Measurements from ENCODE around the gene PTPN13. TPM values are rescaled to one million over a fixed set of nuclear protein-coding genes. Genes with fewer than 3 reads are reported as not detected.

The PTPN13 gene
- total and polyA plus RNA-seq, 4 donors = 0.36 to 3.2 (median 1.2) TPM

DNA sequence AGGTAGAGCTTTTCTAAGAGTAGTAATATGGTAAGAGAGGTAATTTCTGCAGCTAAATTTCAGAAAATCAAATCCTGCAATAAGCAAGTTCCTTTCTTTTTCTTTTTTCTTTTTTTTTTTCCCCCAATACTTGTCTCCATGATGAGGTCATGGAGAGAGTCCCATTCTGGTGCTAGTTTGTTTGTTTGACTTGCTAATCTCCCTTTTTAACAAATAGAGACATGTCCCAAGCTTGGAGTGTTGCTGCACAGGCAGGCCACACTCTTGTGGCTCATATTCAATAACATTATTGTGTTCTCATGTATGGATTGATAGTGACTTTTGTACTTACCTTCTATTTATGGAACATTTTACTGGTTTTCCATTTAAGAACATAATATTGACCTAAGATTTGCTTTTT lies 25.5 kb downstream of the PTPN13 start:
- TF ChIP-seq HNF4A (conservative IDR thresholded peaks at IDR 0.05) (no peak), YY1 (IDR thresholded peaks at IDR 0.05) (no peak)
- Histone ChIP-seq H3K9me3 (ENCODE audit: control insufficient read depth in 4 of 4, low read length in 3 of 4) (peaks cover 0 to 3% (median 0%) of the 10 kb centered on the region in 4 donors), H3K36me3 (ENCODE audit: control insufficient read depth in 4 of 4, insufficient read depth in 3 of 4, low read depth in 1 of 4, low read length in 3 of 4) (no peaks in the 10 kb centered on the region), H3K27me3 (ENCODE audit: control insufficient read depth in 4 of 4, insufficient read depth in 4 of 4, low read length in 3 of 4) (no peaks in the 10 kb centered on the region), H3K4me1 (ENCODE audit: control insufficient read depth in 4 of 4, insufficient read depth in 4 of 4, low read length in 3 of 4) (no peaks in the 10 kb centered on the region), H3K4me3 (ENCODE audit: low read depth in 1 of 3, low read length in 3 of 3) (no peak overlapping the region), H3K9ac (ENCODE audit: low read depth in 1 of 2, low read length in 2 of 2) (no peak overlapping the region), H3K27ac (ENCODE audit: low read depth in 1 of 2, low read length in 2 of 2) (no peak overlapping the region)
- DNase-seq (ENCODE audit: low spot score) = no peak

- 33% methylated on average over 1 of the region's 1 CpG for WGBS
These were observed 27.3 kb downstream of the PTPN13 start for GRCh38 chr4:86621435-86621834.

DNA sequence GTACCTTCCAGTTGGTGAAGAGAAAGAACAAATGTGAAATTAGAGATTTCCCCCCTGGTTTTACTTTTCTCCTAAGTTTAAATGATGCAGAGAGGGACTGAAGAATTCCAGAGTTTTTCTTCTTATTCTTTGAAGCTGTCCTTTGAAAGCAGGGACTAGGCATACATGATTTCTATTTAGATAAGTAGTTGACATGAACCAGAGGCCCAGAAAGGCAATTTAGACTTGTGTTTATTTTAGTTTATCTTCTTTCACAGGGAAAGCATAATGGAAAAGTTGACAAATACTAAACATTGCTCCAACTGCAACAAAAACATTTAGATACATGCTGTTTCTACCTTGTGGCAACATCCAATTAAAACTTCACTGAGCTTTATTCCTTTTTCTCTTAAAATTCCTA lies 32.0 kb downstream of the PTPN13 start:
- no peak overlapping the region for H3K4me3 ChIP-seq (ENCODE audit: low read depth in 1 of 3, low read length in 3 of 3)
- H3K27me3 ChIP-seq (ENCODE audit: control insufficient read depth in 4 of 4, insufficient read depth in 4 of 4, low read length in 3 of 4) = no peaks in the 10 kb centered on the region
- H3K9ac ChIP-seq (ENCODE audit: low read depth in 1 of 2, low read length in 2 of 2) = no peak overlapping the region
- no peaks in the 10 kb centered on the region for H3K4me1 ChIP-seq (ENCODE audit: control insufficient read depth in 4 of 4, insufficient read depth in 4 of 4, low read length in 3 of 4)
- TF ChIP-seq TAF1 (conservative IDR thresholded peaks at IDR 0.05) (no peak), FOXA2 (IDR thresholded peaks at IDR 0.05) (no peak), HNF4G (IDR thresholded peaks at IDR 0.05) (no peak), ZBTB33 (IDR thresholded peaks at IDR 0.05) (no peak), JUND (IDR thresholded peaks at IDR 0.05) (no peak)
- TF ChIP-seq, protein P1, sequence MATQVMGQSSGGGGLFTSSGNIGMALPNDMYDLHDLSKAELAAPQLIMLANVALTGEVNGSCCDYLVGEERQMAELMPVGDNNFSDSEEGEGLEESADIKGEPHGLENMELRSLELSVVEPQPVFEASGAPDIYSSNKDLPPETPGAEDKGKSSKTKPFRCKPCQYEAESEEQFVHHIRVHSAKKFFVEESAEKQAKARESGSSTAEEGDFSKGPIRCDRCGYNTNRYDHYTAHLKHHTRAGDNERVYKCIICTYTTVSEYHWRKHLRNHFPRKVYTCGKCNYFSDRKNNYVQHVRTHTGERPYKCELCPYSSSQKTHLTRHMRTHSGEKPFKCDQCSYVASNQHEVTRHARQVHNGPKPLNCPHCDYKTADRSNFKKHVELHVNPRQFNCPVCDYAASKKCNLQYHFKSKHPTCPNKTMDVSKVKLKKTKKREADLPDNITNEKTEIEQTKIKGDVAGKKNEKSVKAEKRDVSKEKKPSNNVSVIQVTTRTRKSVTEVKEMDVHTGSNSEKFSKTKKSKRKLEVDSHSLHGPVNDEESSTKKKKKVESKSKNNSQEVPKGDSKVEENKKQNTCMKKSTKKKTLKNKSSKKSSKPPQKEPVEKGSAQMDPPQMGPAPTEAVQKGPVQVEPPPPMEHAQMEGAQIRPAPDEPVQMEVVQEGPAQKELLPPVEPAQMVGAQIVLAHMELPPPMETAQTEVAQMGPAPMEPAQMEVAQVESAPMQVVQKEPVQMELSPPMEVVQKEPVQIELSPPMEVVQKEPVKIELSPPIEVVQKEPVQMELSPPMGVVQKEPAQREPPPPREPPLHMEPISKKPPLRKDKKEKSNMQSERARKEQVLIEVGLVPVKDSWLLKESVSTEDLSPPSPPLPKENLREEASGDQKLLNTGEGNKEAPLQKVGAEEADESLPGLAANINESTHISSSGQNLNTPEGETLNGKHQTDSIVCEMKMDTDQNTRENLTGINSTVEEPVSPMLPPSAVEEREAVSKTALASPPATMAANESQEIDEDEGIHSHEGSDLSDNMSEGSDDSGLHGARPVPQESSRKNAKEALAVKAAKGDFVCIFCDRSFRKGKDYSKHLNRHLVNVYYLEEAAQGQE (IDR thresholded peaks at IDR 0.05) = no peak
- no peak overlapping the region for H3K27ac ChIP-seq (ENCODE audit: low read depth in 1 of 2, low read length in 2 of 2)
- no peaks in the 10 kb centered on the region for H3K9me3 ChIP-seq (ENCODE audit: control insufficient read depth in 4 of 4, low read length in 3 of 4)
- no peaks in the 10 kb centered on the region for H3K36me3 ChIP-seq (ENCODE audit: control insufficient read depth in 4 of 4, insufficient read depth in 3 of 4, low read depth in 1 of 4, low read length in 3 of 4)
- DNase-seq (ENCODE audit: low spot score) = no peak

More at GRCh38 chr4:86621435-86621834, 27.3 kb downstream of the PTPN13 start:
- Histone ChIP-seq H3K27me3 (ENCODE audit: control insufficient read depth in 4 of 4, insufficient read depth in 4 of 4, low read length in 3 of 4) (no peaks in the 10 kb centered on the region), H3K27ac (ENCODE audit: low read depth in 1 of 2, low read length in 2 of 2) (no peak overlapping the region), H3K9me3 (ENCODE audit: control insufficient read depth in 4 of 4, low read length in 3 of 4) (peaks cover 0 to 3% (median 0%) of the 10 kb centered on the region in 4 donors), H3K4me3 (ENCODE audit: low read depth in 1 of 3, low read length in 3 of 3) (no peak overlapping the region), H3K9ac (ENCODE audit: low read depth in 1 of 2, low read length in 2 of 2) (no peak overlapping the region), H3K36me3 (ENCODE audit: control insufficient read depth in 4 of 4, insufficient read depth in 3 of 4, low read depth in 1 of 4, low read length in 3 of 4) (no peaks in the 10 kb centered on the region), H3K4me1 (ENCODE audit: control insufficient read depth in 4 of 4, insufficient read depth in 4 of 4, low read length in 3 of 4) (no peaks in the 10 kb centered on the region)
- TF ChIP-seq GABPA (IDR thresholded peaks at IDR 0.05 in 1 of 2, conservative IDR thresholded peaks at IDR 0.05 in 1 of 2) (no peak), YY1 (IDR thresholded peaks at IDR 0.05) (no peak), HNF4G (IDR thresholded peaks at IDR 0.05) (no peak), SP1 (IDR thresholded peaks at IDR 0.05) (no peak), TAF1 (conservative IDR thresholded peaks at IDR 0.05) (no peak), EGR1 (IDR thresholded peaks at IDR 0.05; ENCODE audit: low read depth in 2 of 2) (no peak), FOXA2 (IDR thresholded peaks at IDR 0.05) (no peak), ATF3 (IDR thresholded peaks at IDR 0.05) (no peak), ZBTB33 (IDR thresholded peaks at IDR 0.05) (no peak), HNF4A (conservative IDR thresholded peaks at IDR 0.05) (no peak)
- TF ChIP-seq, protein P2, sequence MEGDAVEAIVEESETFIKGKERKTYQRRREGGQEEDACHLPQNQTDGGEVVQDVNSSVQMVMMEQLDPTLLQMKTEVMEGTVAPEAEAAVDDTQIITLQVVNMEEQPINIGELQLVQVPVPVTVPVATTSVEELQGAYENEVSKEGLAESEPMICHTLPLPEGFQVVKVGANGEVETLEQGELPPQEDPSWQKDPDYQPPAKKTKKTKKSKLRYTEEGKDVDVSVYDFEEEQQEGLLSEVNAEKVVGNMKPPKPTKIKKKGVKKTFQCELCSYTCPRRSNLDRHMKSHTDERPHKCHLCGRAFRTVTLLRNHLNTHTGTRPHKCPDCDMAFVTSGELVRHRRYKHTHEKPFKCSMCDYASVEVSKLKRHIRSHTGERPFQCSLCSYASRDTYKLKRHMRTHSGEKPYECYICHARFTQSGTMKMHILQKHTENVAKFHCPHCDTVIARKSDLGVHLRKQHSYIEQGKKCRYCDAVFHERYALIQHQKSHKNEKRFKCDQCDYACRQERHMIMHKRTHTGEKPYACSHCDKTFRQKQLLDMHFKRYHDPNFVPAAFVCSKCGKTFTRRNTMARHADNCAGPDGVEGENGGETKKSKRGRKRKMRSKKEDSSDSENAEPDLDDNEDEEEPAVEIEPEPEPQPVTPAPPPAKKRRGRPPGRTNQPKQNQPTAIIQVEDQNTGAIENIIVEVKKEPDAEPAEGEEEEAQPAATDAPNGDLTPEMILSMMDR (IDR thresholded peaks at IDR 0.05; ENCODE audit: low read depth, low read length, missing input control) = no peak
- DNase-seq (ENCODE audit: low spot score) = no peak

Measured in liver (tissue), 9 donors.